GM19372 (cell line): Measurements from ENCODE around the gene LDB3.
"Not testable (repeated sequence)": the region's sequence is repeated elsewhere in the genome, so short reads cannot be mapped to it uniquely, and the experiment has no call there.

Experiments
- ATAC-seq: cut with Tn5 transposase; IDR thresholded peaks from one replicate; pipeline ENCODE4 v1.9.1; 2021; ENCODE audit warnings: mild to moderate bottlenecking, low read depth, moderate library complexity; ENCODE audit not compliant: unreplicated experiment

LDB3 gene

DNA sequence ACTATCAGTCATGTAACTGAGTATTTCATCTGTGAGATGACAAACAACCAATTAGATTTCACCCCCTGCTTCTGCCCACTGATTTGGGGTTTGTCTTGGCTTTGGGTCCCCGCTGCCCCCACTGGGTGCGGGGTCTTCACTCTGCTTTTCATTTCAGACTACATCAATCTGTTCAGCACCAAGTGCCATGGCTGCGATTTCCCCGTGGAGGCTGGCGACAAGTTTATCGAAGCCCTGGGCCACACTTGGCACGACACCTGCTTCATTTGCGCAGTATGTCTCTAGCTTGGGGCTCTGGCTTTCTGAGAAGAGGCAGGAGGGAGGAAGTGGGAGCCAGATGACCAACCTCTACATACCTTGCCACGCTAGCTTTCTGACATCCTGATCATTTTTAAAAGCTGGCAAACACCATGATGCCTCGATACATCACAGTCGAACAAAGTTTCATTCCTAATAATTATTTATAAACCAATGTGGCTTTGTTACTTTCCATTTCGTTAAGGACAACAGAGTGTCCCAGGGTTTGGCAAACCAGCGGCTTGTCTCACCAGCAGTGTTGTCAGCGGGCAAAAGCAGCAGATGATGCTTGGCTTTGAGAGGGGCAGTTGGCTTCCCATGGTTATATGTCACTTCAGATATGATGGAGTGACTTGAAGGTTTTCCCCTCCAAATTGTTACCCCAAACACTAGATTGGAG, 57.8 kb downstream of the LDB3 start:
- ATAC-seq, result no peak

DNA sequence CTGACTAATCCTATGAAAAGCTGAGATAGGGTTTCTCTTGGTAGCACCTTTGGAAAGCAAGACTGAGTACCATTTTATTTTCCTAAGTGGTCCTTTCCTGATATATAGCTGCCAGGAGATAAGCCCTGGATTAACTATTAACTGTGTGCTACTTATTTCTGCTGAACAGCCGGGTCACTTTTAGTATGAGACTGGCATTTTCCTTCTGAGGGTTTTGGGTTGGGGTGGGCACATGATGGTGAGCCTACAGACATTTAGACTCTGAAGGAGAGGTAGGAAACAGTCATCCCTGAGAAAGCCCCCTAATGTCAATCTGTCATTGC, 58.3 kb downstream of the LDB3 start:
- no peak for ATAC-seq

GRCh38 chr10:86727470-86727869, 59.2 kb downstream of the LDB3 start:
- ATAC-seq, result no peak

DNA sequence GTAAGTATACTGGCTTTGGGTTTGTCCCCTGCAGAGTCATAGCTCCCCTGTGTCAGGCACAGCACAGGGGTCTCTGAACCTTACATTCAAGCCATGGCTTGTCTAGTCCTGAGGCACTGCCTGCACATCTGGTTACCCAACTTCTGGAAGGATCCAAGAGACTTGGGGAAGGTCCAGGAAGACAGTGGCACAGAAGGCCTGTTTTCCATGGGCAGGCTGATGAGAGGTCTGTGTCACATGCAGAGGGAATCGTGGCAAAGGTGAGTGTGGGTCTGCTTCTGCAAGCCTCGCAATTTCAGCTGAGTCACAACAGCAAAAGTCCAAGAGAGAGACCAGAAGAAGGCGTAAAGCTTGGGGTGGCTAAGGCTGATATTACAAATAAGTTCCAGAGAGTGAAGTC, 59.7 kb downstream of the LDB3 start:
- ATAC-seq, result no peak

DNA sequence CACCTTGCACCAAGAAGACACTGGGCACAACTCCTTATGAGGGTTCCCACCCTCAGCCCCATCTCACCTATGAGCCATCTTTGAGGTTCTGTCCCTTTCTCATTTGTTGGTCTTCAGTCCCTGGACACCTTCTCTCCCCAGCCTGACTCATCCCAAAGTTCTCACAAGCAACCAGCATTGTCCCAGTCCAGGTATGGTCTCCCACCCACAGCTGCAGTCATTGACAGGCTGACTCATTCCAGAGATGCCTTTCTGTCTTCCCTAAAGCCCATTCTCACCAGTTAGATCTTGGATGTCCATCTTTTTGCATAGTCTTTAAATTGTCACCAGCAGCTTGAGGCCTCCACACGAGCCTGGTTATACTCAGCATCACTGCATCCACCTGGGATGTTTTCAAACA, 61.4 kb downstream of the LDB3 start:
- no peak for ATAC-seq

DNA sequence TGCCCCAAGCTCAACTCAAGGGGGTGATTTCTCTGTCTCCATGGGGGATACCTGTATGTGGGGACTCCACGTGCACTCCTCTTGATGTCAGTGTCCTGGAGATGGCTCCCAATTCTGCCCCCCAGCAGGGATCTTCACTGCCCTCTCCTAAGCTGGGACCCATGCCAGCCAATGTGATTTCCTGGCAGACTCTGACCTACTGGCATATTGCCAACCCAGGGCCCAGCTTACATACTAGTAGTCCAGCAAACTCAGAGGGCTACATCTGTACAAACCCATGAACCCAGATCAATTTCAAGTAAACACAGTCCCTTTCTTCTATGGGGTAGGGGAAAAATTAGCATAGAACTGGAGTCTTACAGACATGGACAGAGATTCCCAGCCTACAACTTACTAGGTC, 61.9 kb downstream of the LDB3 start:
- no peak for ATAC-seq

DNA sequence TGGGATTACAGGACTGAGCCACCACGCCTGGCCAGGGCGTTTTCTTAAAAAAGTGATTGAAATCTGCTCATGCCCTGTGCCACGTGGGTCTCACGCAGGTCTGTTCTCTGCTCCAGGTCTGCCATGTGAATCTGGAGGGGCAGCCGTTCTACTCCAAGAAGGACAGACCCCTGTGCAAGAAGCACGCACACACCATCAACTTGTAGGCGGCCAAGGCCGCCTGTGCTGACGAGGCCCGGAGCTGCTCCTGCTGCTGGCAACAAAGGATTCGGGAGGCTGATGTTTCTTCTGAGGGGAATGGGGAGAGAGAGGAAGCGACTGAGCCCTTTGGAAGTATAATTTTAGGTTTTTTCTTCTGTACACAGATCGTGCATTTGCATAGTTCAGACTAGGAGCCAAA, 64.5 kb downstream of the LDB3 start:
- ATAC-seq, result no peak

- ATAC-seq, result no peak
These were observed 65.0 kb downstream of the LDB3 start for GRCh38 chr10:86733260-86733671.

GRCh38 chr10:86734207-86734988, 66.1 kb downstream of the LDB3 start:
- no peak for ATAC-seq

DNA sequence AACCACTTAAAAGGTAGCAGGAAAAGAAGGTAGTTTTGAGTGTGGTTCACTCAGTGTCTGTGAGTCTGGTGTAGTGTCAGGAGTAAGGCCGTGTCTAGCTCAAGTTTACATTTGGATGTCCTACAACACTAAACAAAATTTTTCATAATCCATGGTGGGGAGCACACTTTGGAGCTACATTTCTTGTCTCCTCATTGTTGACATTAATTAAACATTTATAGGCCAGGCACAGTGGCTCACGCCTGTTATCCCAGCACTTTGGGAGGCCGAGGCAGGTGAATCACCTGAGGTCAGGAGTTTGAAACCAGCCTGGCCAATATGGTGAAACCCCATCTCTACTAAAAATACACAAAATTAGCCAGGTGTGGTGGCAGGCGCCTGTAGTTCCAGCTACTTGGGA, 67.0 kb downstream of the LDB3 start:
- ATAC-seq, result not testable (repeated sequence)

GRCh38 chr10:86742230-86742629, 73.9 kb downstream of the LDB3 start:
- ATAC-seq, result no peak

DNA sequence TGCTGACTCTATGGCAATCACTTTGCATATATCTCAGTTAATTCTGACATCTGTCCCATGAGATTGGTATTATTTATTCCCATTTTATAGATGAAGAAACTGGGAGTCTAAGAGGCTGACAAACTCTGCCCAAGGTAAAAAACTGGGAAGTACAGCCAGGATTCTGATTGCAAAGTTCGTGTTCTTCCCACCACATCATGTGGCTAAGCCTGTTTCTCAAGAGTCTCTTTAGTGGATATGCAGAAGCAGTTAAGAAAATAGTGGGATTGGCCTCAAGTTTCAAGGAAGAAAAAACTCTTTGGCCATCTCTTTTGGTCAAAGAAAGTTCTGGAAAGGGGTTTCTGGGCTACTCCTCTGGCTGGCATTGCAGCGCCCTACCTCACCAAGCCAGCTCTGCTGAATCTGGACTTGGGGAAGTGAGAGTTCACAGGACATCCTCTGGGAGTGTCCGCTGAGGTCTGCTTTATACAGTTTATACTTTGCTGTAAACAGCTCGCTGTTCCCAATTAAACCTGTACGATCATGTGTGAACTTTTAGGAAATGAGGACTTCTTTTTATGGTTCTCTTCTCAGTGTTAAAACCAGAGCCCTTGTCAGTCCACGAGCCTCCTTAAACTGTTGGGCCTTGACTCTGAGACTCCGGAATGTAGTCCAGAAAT, 75.9 kb downstream of the LDB3 start:
- ATAC-seq, result no peak

DNA sequence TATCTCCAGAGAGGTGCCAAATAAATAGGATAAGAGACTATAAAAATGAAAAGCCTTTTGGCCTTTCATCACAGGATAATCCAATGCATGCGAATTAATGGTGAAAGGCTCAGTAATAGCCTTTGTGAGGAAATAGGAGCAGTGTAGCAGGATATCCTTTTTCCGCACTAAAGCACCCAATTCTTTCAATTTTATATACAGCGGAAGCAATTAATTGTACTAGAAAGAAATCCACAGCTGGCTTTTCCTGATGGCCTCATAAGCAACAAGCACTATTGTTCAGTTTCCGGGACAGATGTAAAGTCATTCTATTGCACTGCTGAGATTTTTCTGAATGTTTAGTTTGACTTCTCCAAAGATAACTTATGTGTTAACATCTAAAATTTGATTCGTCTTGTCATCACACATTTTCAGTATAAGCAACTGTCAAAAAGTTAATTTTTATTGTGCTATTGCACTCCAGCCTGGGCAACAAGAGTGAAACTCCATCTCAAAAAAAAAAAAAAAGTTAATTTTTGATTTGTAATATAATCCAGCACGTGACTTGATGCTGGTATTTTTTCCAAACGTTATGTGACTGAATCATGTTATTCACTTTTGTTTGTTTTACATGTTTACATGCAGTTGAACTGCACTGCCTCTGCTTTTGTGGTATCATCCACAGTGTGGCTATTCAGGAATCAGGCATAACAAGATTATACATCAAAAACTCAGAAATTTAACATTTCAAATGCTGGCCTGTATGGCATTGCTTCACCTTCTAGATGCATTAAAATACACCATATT, 79.7 kb downstream of the LDB3 start:
- ATAC-seq, result no peak

DNA sequence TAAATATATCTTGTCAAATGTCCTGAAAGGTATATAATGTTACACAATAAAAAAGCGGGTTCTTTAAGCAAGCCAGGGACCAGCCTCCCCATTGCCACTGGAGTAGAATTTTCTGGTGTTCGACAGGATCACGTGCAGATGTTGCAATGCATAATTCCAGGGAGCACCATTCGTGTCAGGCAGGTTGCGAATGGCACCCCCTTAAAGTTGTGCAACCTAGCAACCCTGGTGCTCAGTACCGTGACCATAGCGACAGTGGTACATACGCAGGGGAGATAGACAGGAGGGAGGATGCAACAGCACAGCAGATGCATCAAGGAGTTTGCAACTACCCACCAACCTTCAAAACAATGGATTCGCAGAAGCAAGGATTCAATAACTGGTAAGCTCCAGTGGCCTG, 81.5 kb downstream of the LDB3 start:
- ATAC-seq, result no peak

- no peak for ATAC-seq
These were observed 83.2 kb downstream of the LDB3 start for GRCh38 chr10:86751477-86751876.

DNA sequence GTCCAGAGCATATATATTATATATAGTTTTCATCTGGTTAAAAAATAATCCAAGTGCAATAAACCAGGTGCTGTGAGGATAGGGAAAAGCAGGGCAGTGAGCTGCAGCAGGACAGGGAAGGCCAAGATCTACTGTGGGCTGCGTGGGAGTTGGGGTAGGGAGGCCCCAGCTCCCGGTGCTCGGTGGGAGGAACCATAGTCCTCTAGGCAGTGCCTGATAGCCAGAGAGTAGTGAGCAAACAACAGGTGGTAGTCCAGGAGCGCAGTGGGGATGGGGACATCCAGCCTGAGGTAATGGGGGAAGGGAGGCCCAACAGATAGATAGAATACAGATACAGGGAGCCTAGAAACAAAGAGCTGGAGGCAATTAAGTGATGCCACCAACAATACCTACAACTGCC, 84.0 kb downstream of the LDB3 start:
- no peak for ATAC-seq

- no peak for ATAC-seq
These were observed 84.7 kb downstream of the LDB3 start for GRCh38 chr10:86753051-86753450.

DNA sequence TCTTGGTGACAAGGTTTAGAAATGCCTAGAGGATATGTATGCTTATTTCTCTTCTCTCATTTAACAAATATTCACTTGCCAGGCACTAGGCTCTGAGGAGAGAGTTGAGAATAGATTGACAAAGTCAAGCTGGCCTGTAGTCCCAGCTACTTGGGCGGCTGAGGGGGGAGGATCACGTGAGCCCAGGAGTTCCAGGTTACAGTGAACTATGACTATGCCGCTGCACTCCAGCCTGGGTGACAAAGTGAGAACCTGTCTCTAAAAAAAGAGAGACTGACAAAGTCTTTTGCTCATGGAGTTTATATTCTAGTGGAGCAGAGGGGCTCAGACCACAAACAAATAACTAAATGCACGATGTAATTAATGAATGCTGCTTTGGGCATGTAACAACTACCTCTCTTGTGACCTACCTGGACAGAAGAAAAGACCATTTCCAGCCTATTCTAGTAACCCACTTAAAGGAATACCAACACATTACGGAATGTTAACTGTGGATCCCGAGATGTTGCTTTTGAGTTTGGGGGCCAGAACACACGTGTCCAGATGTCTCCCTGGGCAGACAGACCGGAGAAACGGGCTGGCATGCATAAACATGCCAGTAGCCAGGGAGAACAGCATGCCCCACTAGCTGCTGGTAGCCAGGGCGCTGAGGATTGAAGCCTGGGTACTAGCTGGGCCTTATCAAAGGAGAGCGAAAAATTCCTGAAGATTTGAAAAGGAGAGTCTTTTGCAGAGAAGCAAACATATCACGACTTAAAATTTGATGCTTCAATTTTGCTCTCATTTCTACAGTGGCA, 85.5 kb downstream of the LDB3 start:
- no peak for ATAC-seq

DNA sequence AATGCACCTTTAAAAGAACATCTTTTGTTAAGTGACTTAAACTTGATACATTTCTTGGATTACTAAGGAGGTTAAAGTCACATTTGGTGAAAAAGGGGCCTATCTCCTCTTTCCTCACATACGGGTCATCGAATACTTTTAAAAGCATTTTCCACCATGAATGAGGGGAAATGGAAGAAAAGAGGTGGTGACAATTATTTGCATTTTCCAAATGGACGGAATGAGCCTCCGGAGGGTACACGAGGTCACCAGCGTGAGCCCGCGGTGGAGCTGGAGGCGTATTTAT, 87.1 kb downstream of the LDB3 start:
- ATAC-seq, result no peak

DNA sequence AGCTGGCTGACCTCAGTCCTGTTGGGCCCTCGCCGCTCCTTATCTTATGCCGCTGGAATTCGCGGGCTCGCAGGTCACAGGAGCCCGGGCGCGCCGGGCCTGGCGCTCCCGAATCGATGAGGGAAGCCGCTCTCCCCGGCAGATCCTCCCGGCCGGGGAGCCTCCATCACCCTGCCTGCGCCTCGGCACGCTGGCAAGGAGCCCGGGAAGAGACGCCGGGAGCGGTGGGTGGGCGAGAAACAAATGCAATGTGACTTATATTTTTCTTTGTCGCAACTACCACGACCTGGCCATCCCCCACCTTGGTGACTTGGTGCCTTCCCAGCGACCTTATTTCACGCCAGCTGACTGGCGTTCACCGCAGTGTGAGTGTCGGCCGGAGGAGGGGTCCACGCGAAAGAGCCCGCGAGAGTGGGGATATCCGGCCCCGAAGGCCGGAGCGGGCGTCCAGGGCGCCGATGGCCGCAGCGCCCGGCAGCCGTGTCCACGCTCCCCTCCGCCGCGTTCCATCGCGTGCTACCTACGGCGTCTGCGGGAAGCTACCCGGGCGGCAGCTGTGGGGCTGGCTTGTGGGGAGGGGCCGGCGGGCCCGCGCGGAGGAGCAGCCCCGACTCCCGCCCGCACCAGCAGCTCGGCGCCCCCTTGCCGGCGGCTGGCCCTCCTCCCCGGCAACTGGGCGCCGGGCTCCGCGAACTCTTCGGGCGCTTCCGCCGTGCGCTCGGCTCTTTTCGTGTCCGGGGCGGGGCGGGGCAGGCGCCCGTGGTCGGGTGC, 87.6 kb downstream of the LDB3 start:
- ATAC-seq, result peak; percentile 78
